Stimulated activated CD4-positive, alpha-beta T cell treated with anti-CD3 and anti-CD28 coated beads, TNF-alpha, amount 100 ng/mL, for 1 hour (primary cell): ENCODE measurements around the gene LAMA3.

Experiments
- DNase-seq, 3 donors: peaks; one replicate each; pipeline ENCODE4 v3.0.0-alpha.2; 2020; ENCODE audit warnings: low read depth in 3 of 3, low spot score in 1 of 3

Gene LAMA3

GRCh38 chr18:23668731-23669130 is 20.5 kb upstream of the LAMA3 start:
- DNase-seq = no peak

GRCh38 chr18:23669202-23669766 is 20.0 kb upstream of the LAMA3 start:
- DNase-seq = no peak

GRCh38 chr18:23669804-23670405 is 19.3 kb upstream of the LAMA3 start:
- DNase-seq = no peak

- DNase-seq = no peak
Observed at GRCh38 chr18:23671564-23671963, 17.7 kb upstream of the LAMA3 start.

- DNase-seq = no peak
Observed at GRCh38 chr18:23673725-23674124, 15.5 kb upstream of the LAMA3 start.

- no peak for DNase-seq
Observed at GRCh38 chr18:23675236-23675635, 14.0 kb upstream of the LAMA3 start.

- no peak for DNase-seq
Observed at GRCh38 chr18:23675896-23676295, 13.4 kb upstream of the LAMA3 start.

- DNase-seq = no peak
Observed at GRCh38 chr18:23682045-23682444, 7.2 kb upstream of the LAMA3 start.

- no peak for DNase-seq
Observed at GRCh38 chr18:23682472-23682871, 6.8 kb upstream of the LAMA3 start.

- no peak for DNase-seq
Observed at GRCh38 chr18:23683155-23683554, 6.1 kb upstream of the LAMA3 start.

- DNase-seq = no peak
Observed at GRCh38 chr18:23683671-23684070, 5.6 kb upstream of the LAMA3 start.

- no peak for DNase-seq
Observed at GRCh38 chr18:23684515-23685197, 4.6 kb upstream of the LAMA3 start.

- DNase-seq = no peak
Observed at GRCh38 chr18:23688528-23688927, 725 bp upstream of the LAMA3 start.

GRCh38 chr18:23689616-23690504 is 607 bp downstream of the LAMA3 start:
- DNase-seq = peak in 1 of 3 donors; percentile 4

GRCh38 chr18:23690505-23691068 is 1.3 kb downstream of the LAMA3 start:
- DNase-seq = no peak

- no peak for DNase-seq
Observed at GRCh38 chr18:23693846-23694245, 4.6 kb downstream of the LAMA3 start.

- DNase-seq = no peak
Observed at GRCh38 chr18:23694637-23695430, 5.6 kb downstream of the LAMA3 start.

GRCh38 chr18:23701017-23701416 is 11.8 kb downstream of the LAMA3 start:
- DNase-seq = no peak

GRCh38 chr18:23701544-23702064 is 12.4 kb downstream of the LAMA3 start:
- no peak for DNase-seq

- no peak for DNase-seq
Observed at GRCh38 chr18:23702606-23703005, 13.4 kb downstream of the LAMA3 start.
